ENCODE results near the gene GRPEL1. TPM values are rescaled to one million over a fixed set of nuclear protein-coding genes. Genes with fewer than 3 reads are reported as not detected.

The GRPEL1 gene
- total and polyA plus RNA-seq, 2 of the 8 experiments (the other 6 are each of a cell fraction or from before 2014, with no cell fraction given) = 13.5 to 39.9 TPM

DNA sequence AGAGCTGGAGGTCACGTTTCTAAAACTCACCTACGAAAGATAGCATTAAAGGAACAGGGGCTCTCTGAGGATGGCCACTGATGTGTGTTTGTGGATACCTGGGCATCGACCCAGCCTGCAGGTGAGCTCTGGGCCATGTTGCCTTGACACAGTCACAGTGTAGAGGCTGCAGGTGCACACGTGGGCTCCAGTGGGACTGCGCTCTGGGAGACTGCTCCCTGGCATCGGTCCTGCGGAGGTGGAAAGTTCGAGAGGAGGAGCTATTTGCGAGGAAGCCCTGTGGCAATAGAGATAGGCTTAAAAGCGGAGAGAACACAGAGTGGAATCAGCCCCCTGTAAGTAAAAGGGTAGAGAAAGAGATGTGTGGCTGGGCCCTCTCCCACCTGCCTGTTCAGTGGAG is 37.0 kb downstream of the GRPEL1 start:
- no peak overlapping the region for H3K4me3 ChIP-seq (ENCODE audit: extremely low read depth in 1 of 4, insufficient read depth in 2 of 4, low read depth in 3 of 4, low read length in 4 of 4)
- CTCF ChIA-PET (ENCODE audit: partially characterized antibody) = interaction anchor here (0.9 to 1.5 kb wide), 5 partner anchors 11 to 147 kb away, joined by 3 to 5 read pairs (median 4); partner anchors contain the start of gene GRPEL1

More for the DNA sequence above, 37.0 kb downstream of the GRPEL1 start:
- Histone ChIP-seq H3K27me3 (replicated peaks in 1 of 4; ENCODE audit: control insufficient read depth in 3 of 4, extremely low read depth in 1 of 4, insufficient read depth in 3 of 4, low read length in 3 of 4) (no peaks in the 10 kb centered on the region), H4K91ac (replicated peaks; ENCODE audit: insufficient read length, low read length) (no peak overlapping the region), H2AFZ (ENCODE audit: low read length) (no peak overlapping the region), H3K23me2 (ENCODE audit: low read depth, low read length) (peaks cover 10% of the 10 kb centered on the region; the same call in 1 of the 2 replicates), H2BK5ac (ENCODE audit: low read depth, low read length) (no peak overlapping the region), H3K27ac (ENCODE audit: low read depth, low read length) (no peak overlapping the region), H3K14ac (ENCODE audit: insufficient read length) (no peak overlapping the region), H2BK12ac (ENCODE audit: low read depth, low read length) (no peak overlapping the region), H4K5ac (ENCODE audit: insufficient read length, low read depth, low read length) (no peak overlapping the region), H3K36me3 (ENCODE audit: control insufficient read depth in 2 of 4, insufficient read depth in 4 of 4, low read length in 3 of 4) (peaks cover 4 to 32% (median 21%) of the 10 kb centered on the region in 4 experiments; a peak in 7 of 8 replicates), H3K23ac (ENCODE audit: insufficient read length) (no peak overlapping the region), H2BK20ac (ENCODE audit: low read length) (no peak overlapping the region), H3K4ac (replicated peaks; ENCODE audit: insufficient read length, low read depth, low read length) (no peak overlapping the region), H3K4me1 (replicated peaks in 1 of 4; ENCODE audit: control insufficient read depth in 3 of 4, insufficient read depth in 4 of 4, low read length in 3 of 4) (no peaks in the 10 kb centered on the region), H3K79me1 (ENCODE audit: low read depth, low read length) (0 out of 2 replicates have a peak, but pooled peaks cover 3% of the 10 kb centered on the region), H2BK15ac (ENCODE audit: low read length) (no peak overlapping the region), H2AK5ac (ENCODE audit: low read depth, low read length) (no peak overlapping the region), H3K9me3 (ENCODE audit: insufficient read depth in 2 of 2, low read depth in 1 of 2, low read length in 1 of 2) (no peaks in the 10 kb centered on the region), H4K8ac (ENCODE audit: extremely low read depth, insufficient read depth, low read length) (no peak overlapping the region), H2BK120ac (replicated peaks; ENCODE audit: low read depth, low read length) (no peak overlapping the region), H3K79me2 (ENCODE audit: control insufficient read depth in 1 of 2, insufficient read depth in 2 of 2, low read length in 2 of 2) (no peaks in the 10 kb centered on the region), H3K4me2 (ENCODE audit: insufficient read depth in 1 of 2, low read depth in 2 of 2, low read length in 2 of 2) (no peak overlapping the region), H3K18ac (ENCODE audit: extremely low read depth, low read length) (no peak overlapping the region), H3K56ac (replicated peaks; ENCODE audit: insufficient read length, low read depth, low read length) (no peak overlapping the region), H4K20me1 (replicated peaks in 1 of 2; ENCODE audit: control insufficient read depth in 1 of 2, insufficient read depth in 2 of 2, low read length in 2 of 2) (peaks cover 8 to 22% of the 10 kb centered on the region in 2 experiments), H3K9ac (replicated peaks in 1 of 4; ENCODE audit: extremely low read depth in 1 of 4, low read depth in 3 of 4, low read length in 3 of 4) (no peak overlapping the region)
- DNase-seq (ENCODE audit: low read depth in 1 of 2, low spot score in 2 of 2) (no peak), FAIRE-seq (no peak)
- TF ChIP-seq HDAC6 (IDR thresholded peaks at IDR 0.05; ENCODE audit: low read depth, low read length) (no peak), RNF2 (IDR thresholded peaks at IDR 0.05; ENCODE audit: borderline replicate concordance, low read depth, low read length, missing control alignments, poor library complexity, severe bottlenecking) (no peak), CHD1 (IDR thresholded peaks at IDR 0.05; ENCODE audit: low read depth, low read length) (no peak), CBX8 (IDR thresholded peaks at IDR 0.05; ENCODE audit: borderline replicate concordance, low read depth, low read length) (no peak), SUZ12 (IDR thresholded peaks at IDR 0.05; ENCODE audit: low read length) (no peak), ASH2L (IDR thresholded peaks at IDR 0.05; ENCODE audit: low read length) (no peak), KDM4A (IDR thresholded peaks at IDR 0.05; ENCODE audit: low read depth, low read length, severe bottlenecking) (no peak), RXRA (IDR thresholded peaks at IDR 0.05; ENCODE audit: insufficient read depth, low read depth, low read length) (no peak), NRF1 (IDR thresholded peaks at IDR 0.05; ENCODE audit: low read depth, low read length) (no peak), SIRT6 (IDR thresholded peaks at IDR 0.05; ENCODE audit: low read length) (no peak), JUND (IDR thresholded peaks at IDR 0.05; ENCODE audit: low read length) (no peak), TAF1 (IDR thresholded peaks at IDR 0.05; ENCODE audit: low read depth, low read length) (no peak), EGR1 (IDR thresholded peaks at IDR 0.05; ENCODE audit: borderline replicate concordance, low read depth, low read length) (no peak), SP1 (IDR thresholded peaks at IDR 0.05; ENCODE audit: low read depth, low read length) (no peak)
- POLR2A ChIA-PET (ENCODE audit: partially characterized antibody) = interaction anchor here (1.3 kb wide), 1 partner anchor 10 kb away, joined by 3 read pairs; no protein-coding TSS in a partner anchor
- WGBS, 2 experiments (ENCODE audit: extremely low coverage in 1 of 2, insufficient coverage in 1 of 2, insufficient read length in 1 of 2, insufficient replicate concordance in 2 of 2, low coverage in 1 of 2, low lambda C conversion rate in 2 of 2, missing lambda C conversion rate in 1 of 2) = 90% methylated on average over 10 of the region's 10 CpGs; no CpG with 5 or more reads in 1 of the 2 experiments
